Uterus (tissue), 2 donors: Measurements from ENCODE around the gene XXYLT1.

Experiments
- POLR2A ChIP-seq, 2 donors: fragments of 450-650 bp; IDR thresholded peaks; one replicate each; pipeline ENCODE4 v1.6.1; 2016; ENCODE audit warnings: antibody characterized with exemption in 2 of 2, mild to moderate bottlenecking in 1 of 2, moderate library complexity in 1 of 2
- TF ChIP-seq, protein P1 (sequence below), 4 experiments: fragments of 200-600 bp in 2 of 4; fragments of 450-650 bp in 2 of 4; sonication (generic) in 2 of 4; IDR thresholded peaks; one replicate each; pipeline ENCODE4 v1.5.1; 2016 to 2019; ENCODE audit warnings: antibody characterized with exemption in 4 of 4, mild to moderate bottlenecking in 2 of 4, moderate library complexity in 1 of 4

- no peak for TF ChIP-seq POLR2A (IDR thresholded peaks at IDR 0.05)
- TF ChIP-seq, protein P1, sequence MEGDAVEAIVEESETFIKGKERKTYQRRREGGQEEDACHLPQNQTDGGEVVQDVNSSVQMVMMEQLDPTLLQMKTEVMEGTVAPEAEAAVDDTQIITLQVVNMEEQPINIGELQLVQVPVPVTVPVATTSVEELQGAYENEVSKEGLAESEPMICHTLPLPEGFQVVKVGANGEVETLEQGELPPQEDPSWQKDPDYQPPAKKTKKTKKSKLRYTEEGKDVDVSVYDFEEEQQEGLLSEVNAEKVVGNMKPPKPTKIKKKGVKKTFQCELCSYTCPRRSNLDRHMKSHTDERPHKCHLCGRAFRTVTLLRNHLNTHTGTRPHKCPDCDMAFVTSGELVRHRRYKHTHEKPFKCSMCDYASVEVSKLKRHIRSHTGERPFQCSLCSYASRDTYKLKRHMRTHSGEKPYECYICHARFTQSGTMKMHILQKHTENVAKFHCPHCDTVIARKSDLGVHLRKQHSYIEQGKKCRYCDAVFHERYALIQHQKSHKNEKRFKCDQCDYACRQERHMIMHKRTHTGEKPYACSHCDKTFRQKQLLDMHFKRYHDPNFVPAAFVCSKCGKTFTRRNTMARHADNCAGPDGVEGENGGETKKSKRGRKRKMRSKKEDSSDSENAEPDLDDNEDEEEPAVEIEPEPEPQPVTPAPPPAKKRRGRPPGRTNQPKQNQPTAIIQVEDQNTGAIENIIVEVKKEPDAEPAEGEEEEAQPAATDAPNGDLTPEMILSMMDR (IDR thresholded peaks at IDR 0.05) = no peak
Observed at GRCh38 chr3:195247863-195248189, 23.1 kb downstream of the XXYLT1 start.
